K562 (cell line): ENCODE measurements around the gene CELA1. TPM values are rescaled to one million over a fixed set of nuclear protein-coding genes. Genes with fewer than 3 reads are reported as not detected.

Source experiments
- ATAC-seq: fragments of 200-7000 bp; cut with Tn5 transposase; 3 replicates; pipeline ENCODE4 v1.9.1; 2020; ENCODE audit warnings: moderate library complexity
- BruUV-seq: library from RNA; stranded (reverse); fragments of 400-500 nt; replicated peaks from 2 replicates; lab custom pipeline; 2021; lab: Mats Ljungman, UMichigan
- CTCF ChIA-PET: fragments of 300-600 bp; formaldehyde crosslinking; extraction: SDS; loops from one replicate; lab custom pipeline; 2021; ENCODE audit warnings: low intra/inter-chr PET ratio; lab: Yijun Ruan, JAX
- POLR2A ChIA-PET: fragments of 300-600, 350-650 bp; sonication (Branson Sonifier 250); formaldehyde crosslinking; extraction: SDS; loops from one replicate; lab custom pipeline; 2021; ENCODE audit warnings: antibody characterized with exemption, inconsistent platforms; lab: Yijun Ruan, JAX
- DNase-seq, 4 experiments: peaks; one replicate each; pipeline versions ENCODE4 v3.0.0 to v3.0.0-alpha.2; 2011 to 2018; ENCODE audit warnings: low spot score in 3 of 4, mixed read lengths in 3 of 4; ENCODE audit errors: extremely low read depth in 1 of 4
- FAIRE-seq: peaks from 2 replicates; lab custom pipeline; 2011; peaks lifted over from hg19 to GRCh38; lab: Jason Lieb, UNC
- H2AFZ ChIP-seq: 2 replicates; pipeline ENCODE4 v1.6.0; 2011; ENCODE audit warnings: low read depth, low read length, control low read depth, inconsistent platforms
- H3K27ac ChIP-seq: fragments of 200-600 bp; 3 replicates; pipeline ENCODE4 v1.8.0; 2011; ENCODE audit warnings: low read depth, mild to moderate bottlenecking, control low read depth, inconsistent platforms, low read length, moderate library complexity, mixed read lengths; ENCODE audit errors: extremely low read depth
- H3K27me3 ChIP-seq, 2 experiments: fragments of 300-600 bp in 1 of 2; 2 replicates in 1 of 2; 3 replicates in 1 of 2; pipeline versions ENCODE4 v1.6.0 to v1.8.0; 2011; ENCODE audit warnings: inconsistent platforms in 2 of 2, low read length in 2 of 2, mild to moderate bottlenecking in 1 of 2, mixed read lengths in 1 of 2, moderate library complexity in 1 of 2; ENCODE audit not compliant: control insufficient read depth in 2 of 2, insufficient read depth in 2 of 2
- H3K36me3 ChIP-seq: fragments of 300-600 bp; 3 replicates; pipeline ENCODE4 v1.8.0; 2011; ENCODE audit warnings: mild to moderate bottlenecking, low read length, inconsistent platforms; ENCODE audit not compliant: control insufficient read depth, insufficient read depth
- H3K4me1 ChIP-seq, 2 experiments: fragments of 200-600 bp in 1 of 2; replicated peaks in 1 of 2; 2 replicates in 1 of 2; 3 replicates in 1 of 2; pipeline versions ENCODE4 v1.5.1 to v1.8.0; 2011; ENCODE audit warnings: inconsistent platforms in 2 of 2, low read length in 2 of 2, mild to moderate bottlenecking in 1 of 2, mixed read lengths in 1 of 2, moderate library complexity in 1 of 2; ENCODE audit not compliant: control insufficient read depth in 2 of 2, insufficient read depth in 2 of 2
- H3K4me2 ChIP-seq: 2 replicates; pipeline ENCODE4 v1.6.1; 2011; ENCODE audit warnings: low read length, control low read depth, inconsistent platforms, mixed read lengths; ENCODE audit not compliant: insufficient read depth
- H3K4me3 ChIP-seq: fragments of 200-600 bp; sonication (generic), shearing (Covaris generic); 2 replicates; pipeline ENCODE4 v1.5.1; 2016; ENCODE audit warnings: control low read depth, inconsistent platforms
- H3K79me2 ChIP-seq: fragments of 200-600 bp; 3 replicates; pipeline ENCODE4 v1.8.0; 2011; ENCODE audit warnings: low read length, inconsistent platforms; ENCODE audit not compliant: control insufficient read depth, insufficient read depth
- H3K9ac ChIP-seq, 2 experiments: 2 replicates each; pipeline versions ENCODE4 v1.6.0 to v1.6.1; 2011; ENCODE audit warnings: low read depth in 2 of 2, low read length in 2 of 2, control low read depth in 1 of 2, inconsistent platforms in 1 of 2, mild to moderate bottlenecking in 1 of 2, mixed read lengths in 1 of 2; ENCODE audit not compliant: insufficient read depth in 1 of 2
- H3K9me1 ChIP-seq: one replicate; pipeline ENCODE4 v1.6.0; 2011; ENCODE audit warnings: inconsistent platforms, mild to moderate bottlenecking, low read length, moderate library complexity; ENCODE audit not compliant: control insufficient read depth, insufficient read depth
- H3K9me3 ChIP-seq: replicated peaks from 2 replicates; pipeline ENCODE4 v1.5.1; 2011; ENCODE audit warnings: low read depth, low read length, inconsistent platforms; ENCODE audit not compliant: control insufficient read depth, insufficient read depth
- H4K20me1 ChIP-seq: replicated peaks from 2 replicates; pipeline ENCODE4 v1.6.1; 2011; ENCODE audit warnings: low read length, inconsistent platforms, mixed read lengths; ENCODE audit not compliant: control insufficient read depth, insufficient read depth
- CXXC5 ChIP-seq: fragments of 250-450 bp; sonication (Bioruptor Pico); IDR thresholded peaks from 2 replicates; pipeline ENCODE4 v1.8.0; 2022; ENCODE audit warnings: inconsistent platforms, mild to moderate bottlenecking, moderate library complexity
- SMAD4 ChIP-seq: fragments of 250-450 bp; sonication (Bioruptor Pico); conservative IDR thresholded peaks from 2 replicates; pipeline ENCODE4 v1.8.0; 2021; ENCODE audit warnings: inconsistent platforms, mild to moderate bottlenecking, moderate library complexity
- ZNF780A ChIP-seq: fragments of 250-450 bp; sonication (Bioruptor Pico); IDR thresholded peaks from 2 replicates; pipeline ENCODE4 v1.5.0; 2021; ENCODE audit warnings: mild to moderate bottlenecking
- WGBS: fragments of 100-300 bp; shearing (Covaris generic); methylation state at CpG from one replicate; pipeline ENCODE4 v1.1.6; 2016; ENCODE audit warnings: low coverage, mixed read lengths; ENCODE audit not compliant: insufficient coverage; ENCODE audit errors: missing lambda C conversion rate; 5-methylcytosine and 5-hydroxymethylcytosine counted together
- in situ Hi-C: fragments of 300-500 bp; cut with MboI; formaldehyde crosslinking; loops from 4 replicates; pipeline ENCODE4 v1.15.0; 2018; ENCODE audit warnings: inconsistent platforms, mixed read lengths
- intact Hi-C: fragments of 100-400 bp; cut with micrococcal nuclease; formaldehyde crosslinking; loops from 2 replicates; pipeline ENCODE4 v1.14.2; 2022
- polyA plus RNA-seq, 8 experiments: library from polyadenylated mRNA; depleted of rRNA in 4 of 8; stranded (reverse) in 5 of 8; unstranded in 3 of 8; fragments of >200 nt; fragmentation: Nextera tagmentation in 2 of 8; fragmentation: Illumina TruSeq in 1 of 8; extraction: Ambion mirVana in 2 of 8; extraction: Trizol in 1 of 8; gene quantifications; 2 replicates each; pipeline versions ENCODE4 v1.2.1 to v1.2.3, GENCODE V29; 2011 to 2014; ENCODE audit warnings: inconsistent platforms in 1 of 8, missing spikeins in 1 of 8
- total RNA-seq, 7 experiments: library from RNA; depleted of rRNA in 6 of 7; stranded (reverse); fragments of >200 nt in 6 of 7; fragmentation: Illumina TruSeq in 2 of 7; extraction: Trizol in 2 of 7; gene quantifications; 2 replicates each; pipeline versions ENCODE4 v1.2.1 to v1.2.3, GENCODE V29; 2011 to 2021; ENCODE audit warnings: low replicate concordance in 1 of 7

CELA1 gene
- total and polyA plus RNA-seq, 9 of the 15 experiments (the other 6 are each of a cell fraction or from before 2014, with no cell fraction given) = 0.06 to 0.27 (median 0.22) TPM; not detected in 6

DNA sequence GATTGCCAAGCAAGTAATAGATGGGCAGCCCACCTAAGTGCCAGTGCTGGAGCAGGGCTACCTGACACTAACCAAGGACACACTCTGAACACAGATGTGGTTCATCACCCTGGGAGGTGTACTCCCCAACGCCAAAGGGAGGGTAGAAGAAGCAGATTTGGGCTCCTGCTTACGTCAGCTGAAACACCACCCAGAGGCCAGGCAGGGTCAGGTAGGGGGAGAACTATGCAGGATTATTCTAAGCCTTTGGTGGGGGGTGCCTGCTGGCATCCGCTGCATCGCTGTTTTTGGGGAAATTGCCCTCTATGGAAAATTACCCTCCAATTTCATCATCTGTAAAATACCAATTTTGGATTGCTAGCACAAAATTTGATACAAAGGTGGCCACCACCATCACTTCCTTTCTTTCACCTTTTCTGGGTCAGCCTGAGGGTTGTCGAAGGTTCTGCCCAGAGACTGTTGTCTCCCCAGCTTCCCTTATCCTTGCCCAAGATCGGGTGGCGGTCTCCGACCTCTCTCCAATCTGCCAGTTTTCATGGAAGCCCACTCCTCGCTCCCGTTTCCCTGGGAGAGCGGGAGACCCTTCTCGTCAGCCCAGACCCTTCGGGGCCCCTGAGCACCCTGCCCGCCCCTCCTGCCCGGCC, 23.0 kb downstream of the CELA1 start:
- peaks cover 51 to 75% of the 10 kb centered on the region in 2 experiments for H3K4me1 ChIP-seq
- 88% methylated on average over 11 of the region's 15 CpGs for WGBS
- DNase-seq (no peak), ATAC-seq (no peak), FAIRE-seq (no peak)
- CTCF ChIA-PET = no interaction called here
- intact Hi-C loops = no loop called here
- no peaks in the 10 kb centered on the region for H3K27me3 ChIP-seq
- H3K36me3 ChIP-seq = no peaks in the 10 kb centered on the region
- H3K9me3 ChIP-seq = no peaks in the 10 kb centered on the region
- no peak overlapping the region for H3K4me3 ChIP-seq
- no TSS peak for BruUV-seq
- in situ Hi-C loops = no loop called here
- H4K20me1 ChIP-seq = no peaks in the 10 kb centered on the region
- no peak overlapping the region for H3K27ac ChIP-seq
- H3K9ac ChIP-seq = no peak overlapping the region
- H3K9me1 ChIP-seq = no peaks in the 10 kb centered on the region
- no peak for TF ChIP-seq CXXC5 (CRISPR knock-in tag)
- TF ChIP-seq, all 486 proteins: peak for 0
- no peak overlapping the region for H3K4me2 ChIP-seq
- POLR2A ChIA-PET = interaction anchor here (0.6 kb wide), 1 partner anchor 30 kb away, joined by 5 read pairs; no protein-coding TSS in a partner anchor
- no peaks in the 10 kb centered on the region for H3K79me2 ChIP-seq
- 0 out of 2 replicates have a peak overlapping the region, but pooled peaks have one; percentile 88 for H2AFZ ChIP-seq

DNA sequence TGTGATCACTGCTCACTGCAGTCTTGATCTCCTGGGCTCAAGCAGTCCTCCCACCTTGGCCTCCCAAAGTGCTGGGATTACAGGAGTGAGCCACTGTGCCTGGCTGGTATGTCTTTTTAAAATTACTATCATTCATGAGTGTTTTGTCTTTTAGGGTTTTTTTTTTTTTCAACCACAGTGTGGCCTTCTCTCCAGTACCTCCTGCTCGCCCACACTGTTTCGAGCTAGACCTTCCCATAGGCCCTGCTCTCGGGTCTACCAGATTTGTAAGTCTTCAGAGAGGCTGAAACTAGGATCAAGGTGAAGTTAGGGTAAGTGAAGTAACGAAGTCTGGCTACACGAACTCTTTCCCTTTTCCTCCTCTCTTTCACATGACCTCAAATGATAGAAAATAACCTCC, 24.0 kb downstream of the CELA1 start:
- intact Hi-C loops = no loop called here
- H4K20me1 ChIP-seq = no peaks in the 10 kb centered on the region
- H2AFZ ChIP-seq = peak overlapping the region; percentile 88
- ChIA-PET POLR2A (interaction anchor here (0.6 to 2.9 kb wide), 3 partner anchors 14 to 154 kb away, joined by 3 to 9 read pairs (median 4); no protein-coding TSS in a partner anchor), CTCF (interaction anchor here (0.7 kb wide), 1 partner anchor 29 kb away, joined by 4 read pairs; no protein-coding TSS in a partner anchor)
- ATAC-seq = no peak; the same call in 2 of the 3 replicates
- H3K9me1 ChIP-seq = no peaks in the 10 kb centered on the region
- no peaks in the 10 kb centered on the region for H3K27me3 ChIP-seq
- H3K79me2 ChIP-seq = no peaks in the 10 kb centered on the region
- DNase-seq = peak in 1 of 4 experiments; percentile 28
- no peaks in the 10 kb centered on the region; the same call in 1 of the 2 replicates for H3K9me3 ChIP-seq
- H3K4me2 ChIP-seq = no peak overlapping the region
- in situ Hi-C loops = no loop called here
- BruUV-seq = no TSS peak
- 0 out of 3 replicates have a peak overlapping the region, but pooled peaks have one; percentile 6 for H3K27ac ChIP-seq
- no peak overlapping the region for H3K9ac ChIP-seq
- no peaks in the 10 kb centered on the region for H3K36me3 ChIP-seq
- H3K4me3 ChIP-seq = no peak overlapping the region
- WGBS = 59% methylated on average over 4 of the region's 5 CpGs
- H3K4me1 ChIP-seq = peaks cover 46 to 66% of the 10 kb centered on the region in 2 experiments
- FAIRE-seq = no peak
- TF ChIP-seq SMAD4 (CRISPR knock-in tag) (0 out of 2 replicates have a peak, but pooled peaks have one; percentile 16), ZNF780A (CRISPR knock-in tag) (no peak)
